Measurements from ENCODE around the gene MYBL2.

MYBL2 gene

GRCh38 chr20:43686820-43687219 lies 19.9 kb downstream of the MYBL2 start:
- no peak for DNase-seq

GRCh38 chr20:43689165-43689564 lies 22.3 kb downstream of the MYBL2 start:
- DNase-seq, result no peak

- DNase-seq, result no peak
Measured at GRCh38 chr20:43690943-43691598, 24.2 kb downstream of the MYBL2 start.

GRCh38 chr20:43691928-43692524 lies 25.1 kb downstream of the MYBL2 start:
- peak; percentile 76 for DNase-seq

GRCh38 chr20:43694763-43695162 lies 27.8 kb downstream of the MYBL2 start:
- no peak for DNase-seq

- DNase-seq, result no peak
Measured at GRCh38 chr20:43695571-43695970, 28.7 kb downstream of the MYBL2 start.

GRCh38 chr20:43699941-43700565 lies 33.1 kb downstream of the MYBL2 start:
- no peak for DNase-seq

- no peak for DNase-seq
Measured at GRCh38 chr20:43700627-43701026, 33.7 kb downstream of the MYBL2 start.

- DNase-seq, result no peak
Measured at GRCh38 chr20:43702502-43702901, 35.6 kb downstream of the MYBL2 start.

- no peak for DNase-seq
Measured at GRCh38 chr20:43710370-43711044, 43.6 kb downstream of the MYBL2 start.

- DNase-seq, result no peak
Measured at GRCh38 chr20:43711098-43711654, 44.3 kb downstream of the MYBL2 start.

- DNase-seq, result no peak
Measured at GRCh38 chr20:43715044-43715443, 48.1 kb downstream of the MYBL2 start.

- DNase-seq, result no peak
Measured at GRCh38 chr20:43715511-43715910, 48.6 kb downstream of the MYBL2 start.

GRCh38 chr20:43716123-43716522 lies 49.2 kb downstream of the MYBL2 start:
- DNase-seq, result no peak

- DNase-seq, result no peak
Measured at GRCh38 chr20:43716757-43717615, 50.1 kb downstream of the MYBL2 start.

GRCh38 chr20:43717616-43717995 lies 50.7 kb downstream of the MYBL2 start:
- no peak for DNase-seq

GRCh38 chr20:43720007-43720406 lies 53.1 kb downstream of the MYBL2 start:
- DNase-seq, result no peak

- no peak for DNase-seq
Measured at GRCh38 chr20:43721097-43721428, 54.1 kb downstream of the MYBL2 start.

GRCh38 chr20:43721429-43722152 lies 54.7 kb downstream of the MYBL2 start:
- DNase-seq, result peak; percentile 34

- peak; percentile 48 for DNase-seq
Measured at GRCh38 chr20:43722153-43722505, 55.2 kb downstream of the MYBL2 start.

- no peak for DNase-seq
Measured at GRCh38 chr20:43723186-43723585, 56.3 kb downstream of the MYBL2 start.

- no peak for DNase-seq
Measured at GRCh38 chr20:43723735-43724134, 56.8 kb downstream of the MYBL2 start.

All from stimulated activated CD4-positive, alpha-beta T cell treated with anti-CD3 and anti-CD28 coated beads, Interleukin-15, amount 100 ng/mL, for 24 hours (primary cell).